Fibroblast of pulmonary artery (primary cell): ENCODE results near the gene DNAH7.
"Not testable (repeated sequence)": the region's sequence is repeated elsewhere in the genome, so short reads cannot be mapped to it uniquely, and the experiment has no call there.

Source experiments
- DNase-seq: peaks from one replicate; pipeline ENCODE4 v3.0.0-alpha.2; 2010; ENCODE audit warnings: low read depth
- H3K4me3 ChIP-seq: replicated peaks from 2 replicates; pipeline ENCODE4 v1.5.1; 2011; ENCODE audit warnings: low read depth, mild to moderate bottlenecking, control low read depth, low read length, moderate library complexity
- CTCF ChIP-seq: IDR thresholded peaks from 2 replicates; pipeline ENCODE4 v1.5.1; 2011; ENCODE audit warnings: mild to moderate bottlenecking, control low read depth, low read length, inconsistent platforms; ENCODE audit errors: missing control alignments

DNAH7 gene

GRCh38 chr2:195945056-195945455 is 123.6 kb downstream of the DNAH7 start:
- no peak overlapping the region for H3K4me3 ChIP-seq
- no peak for TF ChIP-seq CTCF
- no peak for DNase-seq

GRCh38 chr2:195937176-195937575 is 131.5 kb downstream of the DNAH7 start:
- no peak for DNase-seq
- no peak overlapping the region for H3K4me3 ChIP-seq
- TF ChIP-seq CTCF, result no peak

GRCh38 chr2:195934484-195934883 is 134.2 kb downstream of the DNAH7 start:
- no peak for TF ChIP-seq CTCF
- H3K4me3 ChIP-seq, result no peak overlapping the region
- no peak for DNase-seq

GRCh38 chr2:195929531-195929930 is 139.1 kb downstream of the DNAH7 start:
- TF ChIP-seq CTCF, result no peak
- no peak overlapping the region for H3K4me3 ChIP-seq
- DNase-seq, result no peak

GRCh38 chr2:195925120-195925519 is 143.5 kb downstream of the DNAH7 start:
- DNase-seq, result no peak
- no peak for TF ChIP-seq CTCF
- H3K4me3 ChIP-seq, result no peak overlapping the region

- no peak for TF ChIP-seq CTCF
- H3K4me3 ChIP-seq, result no peak overlapping the region
- DNase-seq, result no peak
Measured at GRCh38 chr2:195923889-195924288, 144.7 kb downstream of the DNAH7 start.

GRCh38 chr2:195917021-195917600 is 151.5 kb downstream of the DNAH7 start:
- not testable (repeated sequence) for DNase-seq, H3K4me3 ChIP-seq
